ENCODE measurements around the gene ATG9B. TPM values are rescaled to one million over a fixed set of nuclear protein-coding genes. Genes with fewer than 3 reads are reported as not detected.

ATG9B gene
- total and polyA plus RNA-seq, 2 of the 13 experiments (the other 11 are each of a cell fraction or from before 2014, with no cell fraction given): 0.24 TPM; not detected in 1

DNA sequence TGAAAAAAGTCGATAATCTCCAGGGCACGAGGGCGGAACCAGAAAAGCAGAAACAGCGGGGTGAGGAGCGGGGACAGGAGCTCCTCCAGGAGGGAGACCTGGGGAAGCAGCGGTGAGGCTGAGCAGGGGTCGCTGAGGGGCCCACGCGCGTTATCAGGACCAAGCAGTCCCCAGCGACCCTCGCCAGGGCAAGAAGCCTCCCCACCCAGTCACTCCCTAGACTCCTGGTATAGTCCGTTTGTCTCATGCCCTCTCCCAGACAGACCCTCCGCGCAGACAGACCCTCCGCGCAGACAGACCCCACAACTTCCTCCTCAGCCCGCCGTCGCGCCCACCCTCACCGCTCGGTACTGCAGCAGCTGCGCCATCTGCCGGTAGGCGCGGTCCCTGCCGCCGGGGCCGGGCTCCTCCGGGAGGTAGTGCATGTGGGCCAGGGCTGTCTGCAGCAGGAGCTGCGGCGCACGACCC, 6.3 kb downstream of the ATG9B start (continued):
- TF ChIP-seq TEAD2 (CRISPR knock-in tag; IDR thresholded peaks at IDR 0.05) (no peak), MIER3 (CRISPR knock-in tag; IDR thresholded peaks at IDR 0.05; ENCODE audit: borderline replicate concordance) (0 out of 2 replicates have a peak, but pooled peaks have one; percentile 26), ZNF446 (CRISPR knock-in tag; IDR thresholded peaks at IDR 0.05) (0 out of 2 replicates have a peak, but pooled peaks have one; percentile 39), NCOR1 (IDR thresholded peaks at IDR 0.05; ENCODE audit: borderline replicate concordance, low read length) (no peak), ZFP62 (CRISPR knock-in tag; IDR thresholded peaks at IDR 0.05) (no peak), HDAC2 (CRISPR knock-in tag; IDR thresholded peaks at IDR 0.05) (peak; percentile 46; the same call in 1 of the 2 replicates), ZNF292 (CRISPR knock-in tag; IDR thresholded peaks at IDR 0.05; ENCODE audit: borderline replicate concordance, low read depth) (no peak), HNF4A (CRISPR knock-in tag; IDR thresholded peaks at IDR 0.05) (no peak), ZNF317 (CRISPR knock-in tag; IDR thresholded peaks at IDR 0.05) (0 out of 2 replicates have a peak, but pooled peaks have one; percentile 34)
- TF ChIP-seq, protein P1, sequence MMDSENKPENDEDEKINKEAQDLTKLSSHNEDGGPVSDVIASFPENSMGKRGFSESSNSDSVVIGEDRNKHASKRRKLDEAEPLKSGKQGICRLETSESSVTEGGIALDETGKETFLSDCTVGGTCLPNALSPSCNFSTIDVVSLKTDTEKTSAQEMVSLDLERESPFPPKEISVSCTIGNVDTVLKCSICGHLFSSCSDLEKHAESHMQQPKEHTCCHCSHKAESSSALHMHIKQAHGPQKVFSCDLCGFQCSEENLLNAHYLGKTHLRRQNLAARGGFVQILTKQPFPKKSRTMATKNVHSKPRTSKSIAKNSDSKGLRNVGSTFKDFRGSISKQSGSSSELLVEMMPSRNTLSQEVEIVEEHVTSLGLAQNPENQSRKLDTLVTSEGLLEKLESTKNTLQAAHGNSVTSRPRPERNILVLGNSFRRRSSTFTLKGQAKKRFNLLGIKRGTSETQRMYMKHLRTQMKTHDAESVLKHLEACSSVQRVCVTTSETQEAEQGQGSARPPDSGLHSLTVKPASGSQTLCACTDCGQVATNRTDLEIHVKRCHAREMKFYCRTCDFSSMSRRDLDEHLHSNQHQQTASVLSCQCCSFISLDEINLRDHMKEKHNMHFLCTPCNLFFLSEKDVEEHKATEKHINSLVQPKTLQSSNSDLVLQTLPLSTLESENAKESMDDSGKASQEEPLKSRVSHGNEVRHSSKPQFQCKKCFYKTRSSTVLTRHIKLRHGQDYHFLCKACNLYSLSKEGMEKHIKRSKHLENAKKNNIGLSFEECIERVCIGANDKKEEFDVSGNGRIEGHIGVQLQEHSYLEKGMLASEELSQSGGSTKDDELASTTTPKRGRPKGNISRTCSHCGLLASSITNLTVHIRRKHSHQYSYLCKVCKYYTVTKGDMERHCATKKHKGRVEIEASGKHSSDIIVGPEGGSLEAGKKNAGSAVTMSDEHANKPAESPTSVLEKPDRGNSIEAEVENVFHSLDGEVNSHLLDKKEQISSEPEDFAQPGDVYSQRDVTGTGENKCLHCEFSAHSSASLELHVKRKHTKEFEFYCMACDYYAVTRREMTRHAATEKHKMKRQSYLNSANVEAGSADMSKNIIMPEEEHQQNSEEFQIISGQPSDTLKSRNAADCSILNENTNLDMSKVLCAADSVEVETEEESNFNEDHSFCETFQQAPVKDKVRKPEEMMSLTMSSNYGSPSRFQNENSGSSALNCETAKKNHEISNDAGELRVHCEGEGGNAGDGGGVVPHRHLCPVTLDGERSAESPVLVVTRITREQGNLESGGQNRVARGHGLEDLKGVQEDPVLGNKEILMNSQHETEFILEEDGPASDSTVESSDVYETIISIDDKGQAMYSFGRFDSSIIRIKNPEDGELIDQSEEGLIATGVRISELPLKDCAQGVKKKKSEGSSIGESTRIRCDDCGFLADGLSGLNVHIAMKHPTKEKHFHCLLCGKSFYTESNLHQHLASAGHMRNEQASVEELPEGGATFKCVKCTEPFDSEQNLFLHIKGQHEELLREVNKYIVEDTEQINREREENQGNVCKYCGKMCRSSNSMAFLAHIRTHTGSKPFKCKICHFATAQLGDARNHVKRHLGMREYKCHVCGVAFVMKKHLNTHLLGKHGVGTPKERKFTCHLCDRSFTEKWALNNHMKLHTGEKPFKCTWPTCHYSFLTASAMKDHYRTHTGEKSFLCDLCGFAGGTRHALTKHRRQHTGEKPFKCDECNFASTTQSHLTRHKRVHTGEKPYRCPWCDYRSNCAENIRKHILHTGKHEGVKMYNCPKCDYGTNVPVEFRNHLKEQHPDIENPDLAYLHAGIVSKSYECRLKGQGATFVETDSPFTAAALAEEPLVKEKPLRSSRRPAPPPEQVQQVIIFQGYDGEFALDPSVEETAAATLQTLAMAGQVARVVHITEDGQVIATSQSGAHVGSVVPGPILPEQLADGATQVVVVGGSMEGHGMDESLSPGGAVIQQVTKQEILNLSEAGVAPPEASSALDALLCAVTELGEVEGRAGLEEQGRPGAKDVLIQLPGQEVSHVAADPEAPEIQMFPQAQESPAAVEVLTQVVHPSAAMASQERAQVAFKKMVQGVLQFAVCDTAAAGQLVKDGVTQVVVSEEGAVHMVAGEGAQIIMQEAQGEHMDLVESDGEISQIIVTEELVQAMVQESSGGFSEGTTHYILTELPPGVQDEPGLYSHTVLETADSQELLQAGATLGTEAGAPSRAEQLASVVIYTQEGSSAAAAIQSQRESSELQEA (CRISPR knock-in tag; IDR thresholded peaks at IDR 0.05; ENCODE audit: not compliant biosample characterization): peak; percentile 64
- TF ChIP-seq, protein P2, sequence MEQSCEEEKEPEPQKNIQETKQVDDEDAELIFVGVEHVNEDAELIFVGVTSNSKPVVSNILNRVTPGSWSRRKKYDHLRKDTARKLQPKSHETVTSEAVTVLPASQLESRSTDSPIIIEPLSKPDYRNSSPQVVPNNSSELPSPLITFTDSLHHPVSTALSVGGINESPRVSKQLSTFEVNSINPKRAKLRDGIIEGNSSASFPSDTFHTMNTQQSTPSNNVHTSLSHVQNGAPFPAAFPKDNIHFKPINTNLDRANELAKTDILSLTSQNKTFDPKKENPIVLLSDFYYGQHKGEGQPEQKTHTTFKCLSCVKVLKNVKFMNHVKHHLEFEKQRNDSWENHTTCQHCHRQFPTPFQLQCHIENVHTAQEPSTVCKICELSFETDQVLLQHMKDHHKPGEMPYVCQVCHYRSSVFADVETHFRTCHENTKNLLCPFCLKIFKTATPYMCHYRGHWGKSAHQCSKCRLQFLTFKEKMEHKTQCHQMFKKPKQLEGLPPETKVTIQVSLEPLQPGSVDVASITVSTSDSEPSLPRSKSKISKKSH (CRISPR knock-in tag; IDR thresholded peaks at IDR 0.05; ENCODE audit: borderline replicate concordance): no peak
- TF ChIP-seq, protein P3, sequence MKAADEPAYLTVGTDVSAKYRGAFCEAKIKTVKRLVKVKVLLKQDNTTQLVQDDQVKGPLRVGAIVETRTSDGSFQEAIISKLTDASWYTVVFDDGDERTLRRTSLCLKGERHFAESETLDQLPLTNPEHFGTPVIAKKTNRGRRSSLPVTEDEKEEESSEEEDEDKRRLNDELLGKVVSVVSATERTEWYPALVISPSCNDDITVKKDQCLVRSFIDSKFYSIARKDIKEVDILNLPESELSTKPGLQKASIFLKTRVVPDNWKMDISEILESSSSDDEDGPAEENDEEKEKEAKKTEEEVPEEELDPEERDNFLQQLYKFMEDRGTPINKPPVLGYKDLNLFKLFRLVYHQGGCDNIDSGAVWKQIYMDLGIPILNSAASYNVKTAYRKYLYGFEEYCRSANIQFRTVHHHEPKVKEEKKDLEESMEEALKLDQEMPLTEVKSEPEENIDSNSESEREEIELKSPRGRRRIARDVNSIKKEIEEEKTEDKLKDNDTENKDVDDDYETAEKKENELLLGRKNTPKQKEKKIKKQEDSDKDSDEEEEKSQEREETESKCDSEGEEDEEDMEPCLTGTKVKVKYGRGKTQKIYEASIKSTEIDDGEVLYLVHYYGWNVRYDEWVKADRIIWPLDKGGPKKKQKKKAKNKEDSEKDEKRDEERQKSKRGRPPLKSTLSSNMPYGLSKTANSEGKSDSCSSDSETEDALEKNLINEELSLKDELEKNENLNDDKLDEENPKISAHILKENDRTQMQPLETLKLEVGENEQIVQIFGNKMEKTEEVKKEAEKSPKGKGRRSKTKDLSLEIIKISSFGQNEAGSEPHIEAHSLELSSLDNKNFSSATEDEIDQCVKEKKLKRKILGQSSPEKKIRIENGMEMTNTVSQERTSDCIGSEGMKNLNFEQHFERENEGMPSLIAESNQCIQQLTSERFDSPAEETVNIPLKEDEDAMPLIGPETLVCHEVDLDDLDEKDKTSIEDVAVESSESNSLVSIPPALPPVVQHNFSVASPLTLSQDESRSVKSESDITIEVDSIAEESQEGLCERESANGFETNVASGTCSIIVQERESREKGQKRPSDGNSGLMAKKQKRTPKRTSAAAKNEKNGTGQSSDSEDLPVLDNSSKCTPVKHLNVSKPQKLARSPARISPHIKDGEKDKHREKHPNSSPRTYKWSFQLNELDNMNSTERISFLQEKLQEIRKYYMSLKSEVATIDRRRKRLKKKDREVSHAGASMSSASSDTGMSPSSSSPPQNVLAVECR (CRISPR knock-in tag; IDR thresholded peaks at IDR 0.05; ENCODE audit: borderline replicate concordance): peak; percentile 31
- TF ChIP-seq, protein P4, sequence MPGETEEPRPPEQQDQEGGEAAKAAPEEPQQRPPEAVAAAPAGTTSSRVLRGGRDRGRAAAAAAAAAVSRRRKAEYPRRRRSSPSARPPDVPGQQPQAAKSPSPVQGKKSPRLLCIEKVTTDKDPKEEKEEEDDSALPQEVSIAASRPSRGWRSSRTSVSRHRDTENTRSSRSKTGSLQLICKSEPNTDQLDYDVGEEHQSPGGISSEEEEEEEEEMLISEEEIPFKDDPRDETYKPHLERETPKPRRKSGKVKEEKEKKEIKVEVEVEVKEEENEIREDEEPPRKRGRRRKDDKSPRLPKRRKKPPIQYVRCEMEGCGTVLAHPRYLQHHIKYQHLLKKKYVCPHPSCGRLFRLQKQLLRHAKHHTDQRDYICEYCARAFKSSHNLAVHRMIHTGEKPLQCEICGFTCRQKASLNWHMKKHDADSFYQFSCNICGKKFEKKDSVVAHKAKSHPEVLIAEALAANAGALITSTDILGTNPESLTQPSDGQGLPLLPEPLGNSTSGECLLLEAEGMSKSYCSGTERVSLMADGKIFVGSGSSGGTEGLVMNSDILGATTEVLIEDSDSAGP (CRISPR knock-in tag; IDR thresholded peaks at IDR 0.05; ENCODE audit: borderline replicate concordance): peak; percentile 30; the same call in 1 of the 2 replicates
